Measurements from ENCODE around the gene BABAM1.

BABAM1 gene

GRCh38 chr19:17242431-17243208, 24.6 kb upstream of the BABAM1 start:
- Mint-ChIP-seq H3K27ac (peak overlapping the region; percentile 95), H3K27me3 (ENCODE audit: low read depth, poor library complexity) (no peaks in the 10 kb centered on the region), H3K9me3 (no peaks in the 10 kb centered on the region), H3K4me1 (peaks cover 66% of the 10 kb centered on the region), H3K4me3 (peak overlapping the region; percentile 92), H3K36me3 (ENCODE audit: low read depth) (peaks cover 17% of the 10 kb centered on the region)
- DNase-seq: peak; percentile 57
- no peak for TF ChIP-seq CTCF (IDR thresholded peaks at IDR 0.05)

- TF ChIP-seq CTCF (IDR thresholded peaks at IDR 0.05): no peak
- peak overlapping the region; percentile 92 for H3K4me3 Mint-ChIP-seq
- no peaks in the 10 kb centered on the region for H3K27me3 Mint-ChIP-seq (ENCODE audit: low read depth, poor library complexity)
- H3K27ac Mint-ChIP-seq: peak overlapping the region; percentile 95
- no peak for DNase-seq
- peaks cover 66% of the 10 kb centered on the region for H3K4me1 Mint-ChIP-seq
- H3K9me3 Mint-ChIP-seq: no peaks in the 10 kb centered on the region
- peaks cover 10% of the 10 kb centered on the region for H3K36me3 Mint-ChIP-seq (ENCODE audit: low read depth)
Observed at GRCh38 chr19:17243211-17243829, 23.9 kb upstream of the BABAM1 start.

- TF ChIP-seq CTCF (IDR thresholded peaks at IDR 0.05): no peak
- Mint-ChIP-seq H3K9me3 (no peaks in the 10 kb centered on the region), H3K4me1 (peaks cover 71% of the 10 kb centered on the region), H3K27me3 (ENCODE audit: low read depth, poor library complexity) (no peaks in the 10 kb centered on the region), H3K36me3 (ENCODE audit: low read depth) (peaks cover 6% of the 10 kb centered on the region), H3K27ac (peak overlapping the region; percentile 89), H3K4me3 (peak overlapping the region; percentile 92)
- peak; percentile 70 for DNase-seq
Observed at GRCh38 chr19:17243830-17244617, 23.2 kb upstream of the BABAM1 start.

- Mint-ChIP-seq H3K27ac (peak overlapping the region; percentile 89), H3K36me3 (ENCODE audit: low read depth) (peaks cover 6% of the 10 kb centered on the region), H3K9me3 (no peaks in the 10 kb centered on the region), H3K4me1 (peaks cover 76% of the 10 kb centered on the region), H3K27me3 (ENCODE audit: low read depth, poor library complexity) (no peaks in the 10 kb centered on the region), H3K4me3 (peak overlapping the region; percentile 92)
- TF ChIP-seq CTCF (IDR thresholded peaks at IDR 0.05): no peak
- DNase-seq: no peak
Observed at GRCh38 chr19:17244618-17245534, 22.4 kb upstream of the BABAM1 start.

- H3K36me3 Mint-ChIP-seq (ENCODE audit: low read depth): peaks cover 5% of the 10 kb centered on the region
- DNase-seq: no peak
- H3K4me1 Mint-ChIP-seq: peaks cover 70% of the 10 kb centered on the region
- peak within 1 kb of the TSS; percentile 92 for H3K4me3 Mint-ChIP-seq
- no peaks in the 10 kb centered on the region for H3K9me3 Mint-ChIP-seq
- no peak for TF ChIP-seq CTCF (IDR thresholded peaks at IDR 0.05)
- H3K27me3 Mint-ChIP-seq (ENCODE audit: low read depth, poor library complexity): no peaks in the 10 kb centered on the region
- peak within 1 kb of the TSS; percentile 99 for H3K27ac Mint-ChIP-seq
Observed at GRCh38 chr19:17245535-17245984, 21.7 kb upstream of the BABAM1 start, which contains the start of gene NR2F6. NR2F6 (minus strand) TSS chr19:17245919; CDS start chr19:17245220, 699 bp downstream.

All from nephron progenitor cell (in vitro differentiated cells).